B cell (primary cell): Measurements from ENCODE around the gene MAP4K4. TPM values are rescaled to one million over a fixed set of nuclear protein-coding genes. Genes with fewer than 3 reads are reported as not detected.

Experiments
- ATAC-seq: fragments of 200-7000 bp; cut with Tn5 transposase; one replicate; pipeline ENCODE4 v1.10.0; 2021; ENCODE audit warnings: low read depth, mild to moderate bottlenecking, moderate number of reproducible peaks, moderate library complexity
- CTCF ChIA-PET: fragments of 350-600 bp; sonication (Branson Sonifier 250); formaldehyde crosslinking; loops from one replicate; lab custom pipeline; 2021; ENCODE audit warnings: antibody characterized with exemption, inconsistent platforms; lab: Charles Lee
- POLR2A ChIA-PET: fragments of 350-600 bp; sonication (Branson Sonifier 250); formaldehyde crosslinking; loops from one replicate; lab custom pipeline; 2021; ENCODE audit warnings: antibody characterized with exemption; lab: Charles Lee
- DNase-seq: peaks from one replicate; pipeline ENCODE4 v3.0.0; 2013
- H2AFZ ChIP-seq: 2 replicates; pipeline ENCODE4 v1.6.1; 2012; ENCODE audit warnings: mild to moderate bottlenecking, low read depth, low read length; ENCODE audit not compliant: insufficient read depth, poor library complexity, severe bottlenecking
- H3K27ac ChIP-seq, 2 donors: 1 replicate in 1 of 2; 2 replicates in 1 of 2; pipeline ENCODE4 v1.5.1; 2012 to 2013; ENCODE audit warnings: low read length in 2 of 2, mild to moderate bottlenecking in 2 of 2, moderate library complexity in 1 of 2
- H3K27me3 ChIP-seq, 4 experiments: fragments of 200-600 bp in 1 of 4; sonication (generic) in 1 of 4; replicated peaks in 1 of 4; 1 replicate in 2 of 4; 2 replicates in 2 of 4; pipeline versions ENCODE4 v1.6.1 to v1.7.0; 2013 to 2016; ENCODE audit warnings: low read length in 3 of 4, mild to moderate bottlenecking in 2 of 4, mixed read lengths in 1 of 4, moderate library complexity in 1 of 4; ENCODE audit not compliant: insufficient read depth in 4 of 4, control insufficient read depth in 3 of 4; ENCODE audit errors: control extremely low read depth in 1 of 4
- H3K36me3 ChIP-seq, 2 experiments: replicated peaks in 1 of 2; 1 replicate in 1 of 2; 2 replicates in 1 of 2; pipeline versions ENCODE4 v1.6.1 to v1.7.1; 2013; ENCODE audit warnings: low read length in 1 of 2; ENCODE audit not compliant: insufficient read depth in 2 of 2, control insufficient read depth in 1 of 2; ENCODE audit errors: control extremely low read depth in 1 of 2, extremely low read depth in 1 of 2
- H3K4me1 ChIP-seq, 2 donors: fragments of 200-600 bp in 1 of 2; sonication (generic) in 1 of 2; 1 replicate in 1 of 2; 2 replicates in 1 of 2; pipeline versions ENCODE4 v1.5.1 to v1.6.1; 2013 to 2017; ENCODE audit warnings: low read length in 2 of 2; ENCODE audit not compliant: control insufficient read depth in 2 of 2, insufficient read depth in 2 of 2
- H3K4me2 ChIP-seq: replicated peaks from 2 replicates; pipeline ENCODE3; 2012; ENCODE audit warnings: mild to moderate bottlenecking, low read depth, low read length; ENCODE audit not compliant: poor library complexity, severe bottlenecking
- H3K4me3 ChIP-seq, 5 experiments: fragments of 200-600 bp in 1 of 5; sonication (generic) in 1 of 5; 1 replicate in 3 of 5; 2 replicates in 2 of 5; pipeline versions ENCODE4 v1.5.1 to v1.7.0; 2011 to 2016; ENCODE audit warnings: low read length in 4 of 5, mild to moderate bottlenecking in 4 of 5, low read depth in 2 of 5, control low read depth in 1 of 5, moderate library complexity in 1 of 5; ENCODE audit not compliant: insufficient read depth in 1 of 5; ENCODE audit errors: control extremely low read depth in 1 of 5, extremely low read depth in 1 of 5
- H3K79me2 ChIP-seq: fragments of 200-600 bp; sonication (generic); one replicate; pipeline ENCODE4 v1.6.0; 2016; ENCODE audit warnings: low read length; ENCODE audit not compliant: control insufficient read depth, insufficient read depth
- H3K9ac ChIP-seq: fragments of 200-600 bp; sonication (generic); 2 replicates; pipeline ENCODE4 v1.6.1; 2017; ENCODE audit warnings: mild to moderate bottlenecking, low read length, moderate library complexity
- H3K9me3 ChIP-seq, 3 donors: one replicate each; pipeline versions ENCODE4 v1.6.1 to v1.7.1; 2013; ENCODE audit warnings: low read length in 2 of 3; ENCODE audit not compliant: control insufficient read depth in 2 of 3, insufficient read depth in 1 of 3; ENCODE audit errors: control extremely low read depth in 1 of 3
- H4K20me1 ChIP-seq: 2 replicates; pipeline ENCODE4 v1.6.0; 2012; ENCODE audit warnings: mild to moderate bottlenecking, low read length; ENCODE audit not compliant: insufficient read depth, control insufficient read depth, poor library complexity, severe bottlenecking
- H3K27ac Mint-ChIP-seq: one replicate; pipeline ENCODE4 v1.8.0; 2021; ENCODE audit warnings: mixed read lengths
- H3K27me3 Mint-ChIP-seq: one replicate; pipeline ENCODE4 v1.8.0; 2021; ENCODE audit warnings: mixed read lengths
- H3K4me1 Mint-ChIP-seq: one replicate; pipeline ENCODE4 v1.8.0; 2021; ENCODE audit warnings: mixed read lengths
- H3K4me3 Mint-ChIP-seq: one replicate; pipeline ENCODE4 v1.8.0; 2021; ENCODE audit warnings: mixed read lengths
- H3K9me3 Mint-ChIP-seq: one replicate; pipeline ENCODE4 v1.8.0; 2022; ENCODE audit warnings: mixed read lengths; ENCODE audit not compliant: insufficient read depth
- EZH2 ChIP-seq: IDR thresholded peaks from 2 replicates; pipeline ENCODE4 v1.6.1; 2012; ENCODE audit warnings: borderline replicate concordance, low read depth, mild to moderate bottlenecking, moderate library complexity, low read length; ENCODE audit not compliant: insufficient read depth, poor library complexity, severe bottlenecking
- WGBS: methylation state at CpG from one replicate; pipeline ENCODE4 v1.1.5; 2013; ENCODE audit warnings: missing lambda C conversion rate; ENCODE audit not compliant: insufficient coverage; 5-methylcytosine and 5-hydroxymethylcytosine counted together
- intact Hi-C: fragments of 100-400 bp; cut with micrococcal nuclease; formaldehyde crosslinking; loops from one replicate; pipeline ENCODE4 v1.10.0; 2022
- polyA plus RNA-seq: library from polyadenylated mRNA; depleted of rRNA; stranded (reverse); fragments of >200 nt; gene quantifications from 2 replicates; pipeline ENCODE4 v1.2.3, GENCODE V29; 2012
- total RNA-seq, 2 donors: library from RNA; stranded (reverse); fragments of 120-200 nt in 1 of 2; gene quantifications; 1 replicate in 1 of 2; 2 replicates in 1 of 2; pipeline versions ENCODE4 v1.2.3 to v1.2.4, GENCODE V29; 2013 to 2022
- TF ChIP-seq, protein P1 (sequence below): fragments of 200-600 bp; IDR thresholded peaks from one replicate; pipeline ENCODE4 v1.8.0; 2022; ENCODE audit warnings: antibody characterized with exemption, mild to moderate bottlenecking

Gene MAP4K4
- total and polyA plus RNA-seq, 2 donors (not counting 1 experiment from before 2014, with no cell fraction given): 54.8 to 280 TPM

DNA sequence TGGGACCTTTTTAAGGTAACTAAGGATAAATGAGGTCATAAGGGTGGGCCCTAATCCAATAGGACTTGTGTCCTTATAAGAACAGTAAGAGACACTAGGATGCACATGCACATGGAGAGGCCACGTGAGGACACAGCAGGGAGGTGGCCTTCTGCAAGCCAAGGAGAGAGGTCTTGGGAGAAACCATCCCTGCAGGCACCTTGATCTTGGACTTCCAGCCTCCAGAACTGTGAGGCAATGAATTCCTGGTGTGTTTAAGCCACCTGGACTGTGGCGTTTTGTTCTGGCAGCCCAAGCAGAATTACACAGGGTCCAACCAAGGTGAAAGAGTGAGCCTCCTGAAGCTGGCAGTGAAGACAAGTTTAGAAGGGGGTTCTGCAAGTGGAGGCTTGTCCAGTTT is 204.7 kb downstream of the MAP4K4 start:
- Mint-ChIP-seq H3K4me3 (no peak overlapping the region), H3K4me1 (peaks cover 5% of the 10 kb centered on the region), H3K27ac (no peak overlapping the region), H3K27me3 (no peaks in the 10 kb centered on the region), H3K9me3 (peaks cover 7% of the 10 kb centered on the region)
- Histone ChIP-seq H4K20me1 (no peaks in the 10 kb centered on the region), H3K9me3 (peaks cover 1 to 36% (median 29%) of the 10 kb centered on the region in 3 donors), H3K4me1 (peaks cover 0 to 7% of the 10 kb centered on the region in 2 donors), H3K4me2 (no peak overlapping the region), H2AFZ (no peak overlapping the region), H3K4me3 (no peak overlapping the region), H3K9ac (no peak overlapping the region), H3K27me3 (no peaks in the 10 kb centered on the region), H3K27ac (no peak overlapping the region), H3K36me3 (no peaks in the 10 kb centered on the region), H3K79me2 (no peaks in the 10 kb centered on the region)
- intact Hi-C loops: no loop called here
- WGBS: 93% methylated on average over 1 of the region's 2 CpGs
- TF ChIP-seq, protein P1, sequence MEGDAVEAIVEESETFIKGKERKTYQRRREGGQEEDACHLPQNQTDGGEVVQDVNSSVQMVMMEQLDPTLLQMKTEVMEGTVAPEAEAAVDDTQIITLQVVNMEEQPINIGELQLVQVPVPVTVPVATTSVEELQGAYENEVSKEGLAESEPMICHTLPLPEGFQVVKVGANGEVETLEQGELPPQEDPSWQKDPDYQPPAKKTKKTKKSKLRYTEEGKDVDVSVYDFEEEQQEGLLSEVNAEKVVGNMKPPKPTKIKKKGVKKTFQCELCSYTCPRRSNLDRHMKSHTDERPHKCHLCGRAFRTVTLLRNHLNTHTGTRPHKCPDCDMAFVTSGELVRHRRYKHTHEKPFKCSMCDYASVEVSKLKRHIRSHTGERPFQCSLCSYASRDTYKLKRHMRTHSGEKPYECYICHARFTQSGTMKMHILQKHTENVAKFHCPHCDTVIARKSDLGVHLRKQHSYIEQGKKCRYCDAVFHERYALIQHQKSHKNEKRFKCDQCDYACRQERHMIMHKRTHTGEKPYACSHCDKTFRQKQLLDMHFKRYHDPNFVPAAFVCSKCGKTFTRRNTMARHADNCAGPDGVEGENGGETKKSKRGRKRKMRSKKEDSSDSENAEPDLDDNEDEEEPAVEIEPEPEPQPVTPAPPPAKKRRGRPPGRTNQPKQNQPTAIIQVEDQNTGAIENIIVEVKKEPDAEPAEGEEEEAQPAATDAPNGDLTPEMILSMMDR: no peak
- TF ChIP-seq EZH2: no peak
- DNase-seq (no peak), ATAC-seq (no peak)
- ChIA-PET CTCF (no interaction called here), POLR2A (no interaction called here)

DNA sequence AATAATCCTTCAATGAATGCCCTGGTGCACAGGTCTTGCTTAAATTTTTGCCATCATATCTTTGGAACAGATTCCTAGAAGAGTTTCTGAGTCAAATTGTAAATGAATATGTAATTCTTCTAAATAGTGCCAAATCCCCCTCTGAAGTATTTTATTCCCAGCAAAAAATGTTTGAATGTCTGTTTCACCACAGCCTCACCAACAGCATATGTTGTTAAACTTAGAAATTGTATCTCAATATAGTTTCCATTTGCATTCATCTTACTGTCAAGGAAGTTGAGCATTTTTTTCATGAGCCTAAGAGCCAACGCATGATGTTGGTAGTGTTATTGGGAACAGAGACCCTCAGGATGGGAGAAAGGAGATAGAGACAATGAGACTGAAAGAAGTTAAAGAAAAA is 207.4 kb downstream of the MAP4K4 start:
- no CpG with 5 or more reads among the region's 1 CpG for WGBS
- Mint-ChIP-seq H3K9me3 (peaks cover 7% of the 10 kb centered on the region), H3K4me3 (no peak overlapping the region), H3K27me3 (no peaks in the 10 kb centered on the region), H3K4me1 (peaks cover 5% of the 10 kb centered on the region), H3K27ac (no peak overlapping the region)
- no peaks in the 10 kb centered on the region for H3K79me2 ChIP-seq
- no peak overlapping the region for H3K27ac ChIP-seq
- no peak overlapping the region for H3K4me3 ChIP-seq
- intact Hi-C loops: no loop called here
- CTCF ChIA-PET: no interaction called here
- H3K9me3 ChIP-seq: peaks cover 7 to 42% (median 36%) of the 10 kb centered on the region in 3 donors
- no peak overlapping the region for H3K9ac ChIP-seq
- ATAC-seq (no peak), DNase-seq (no peak)
- TF ChIP-seq, protein P1: no peak
- no peak for TF ChIP-seq EZH2
- no peaks in the 10 kb centered on the region for H4K20me1 ChIP-seq
- H3K4me2 ChIP-seq: no peak overlapping the region
- H3K27me3 ChIP-seq: no peaks in the 10 kb centered on the region
- no peaks in the 10 kb centered on the region for H3K36me3 ChIP-seq
- H3K4me1 ChIP-seq: peaks cover 0 to 6% of the 10 kb centered on the region in 2 donors
- POLR2A ChIA-PET: no interaction called here
- no peak overlapping the region for H2AFZ ChIP-seq
